HG03342 (cell line): ENCODE measurements around the gene ADARB2.

Experiments used
- ATAC-seq: cut with Tn5 transposase; IDR thresholded peaks from one replicate; pipeline ENCODE4 v1.9.1; 2021; ENCODE audit warnings: mild to moderate bottlenecking, moderate library complexity; ENCODE audit not compliant: unreplicated experiment

The ADARB2 gene

DNA sequence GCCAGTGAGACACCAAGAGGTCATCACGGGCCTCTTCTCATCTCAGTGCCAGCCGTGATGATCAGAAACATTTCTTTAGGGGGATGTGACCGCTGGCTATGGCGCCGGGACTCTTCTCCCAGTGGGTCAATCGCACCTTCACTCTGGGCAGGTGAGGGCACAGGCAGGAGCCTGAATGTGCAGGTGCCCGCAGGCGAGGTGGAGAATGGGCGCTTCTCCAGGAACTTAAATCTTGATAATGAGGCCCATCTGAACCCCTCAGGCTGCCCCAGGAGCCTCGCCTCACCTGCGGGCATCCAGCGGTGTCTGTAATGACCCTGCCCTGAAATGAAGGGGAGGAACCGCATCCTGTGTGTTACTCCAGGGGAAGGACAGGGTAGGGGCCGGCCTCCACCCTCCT lies 204.7 kb downstream of the ADARB2 start:
- no peak for ATAC-seq

GRCh38 chr10:1531883-1532597 lies 205.3 kb downstream of the ADARB2 start:
- no peak for ATAC-seq

GRCh38 chr10:1530871-1531517 lies 206.3 kb downstream of the ADARB2 start:
- no peak for ATAC-seq

DNA sequence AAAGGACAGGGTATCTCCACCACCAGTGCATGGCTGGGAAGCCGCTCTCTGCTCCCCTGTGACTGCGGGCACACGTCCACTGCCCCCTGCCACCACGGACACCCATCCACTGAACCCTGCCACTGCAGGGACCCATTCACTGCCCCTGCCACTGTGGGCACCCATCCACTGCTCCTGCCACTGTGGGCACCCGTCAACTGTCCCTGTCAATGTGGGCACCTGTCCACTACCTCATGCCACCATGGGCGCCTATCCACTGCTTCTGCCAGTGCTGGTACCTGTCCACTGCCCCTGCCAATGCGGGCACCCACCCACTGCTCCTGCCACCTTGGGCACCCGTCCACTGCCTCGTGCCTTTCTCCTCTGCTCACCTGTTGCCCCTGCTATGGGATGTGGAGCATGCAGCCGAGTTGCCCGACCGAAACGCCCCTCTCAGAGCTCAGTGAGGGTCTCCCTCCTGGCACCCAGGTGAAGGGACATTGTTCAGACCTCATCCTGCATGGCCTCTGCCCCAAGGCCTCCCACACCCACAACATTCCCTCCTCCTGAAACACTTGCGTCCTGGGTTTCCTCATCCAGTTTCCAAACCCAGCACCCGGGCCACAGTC lies 207.4 kb downstream of the ADARB2 start:
- no peak for ATAC-seq

DNA sequence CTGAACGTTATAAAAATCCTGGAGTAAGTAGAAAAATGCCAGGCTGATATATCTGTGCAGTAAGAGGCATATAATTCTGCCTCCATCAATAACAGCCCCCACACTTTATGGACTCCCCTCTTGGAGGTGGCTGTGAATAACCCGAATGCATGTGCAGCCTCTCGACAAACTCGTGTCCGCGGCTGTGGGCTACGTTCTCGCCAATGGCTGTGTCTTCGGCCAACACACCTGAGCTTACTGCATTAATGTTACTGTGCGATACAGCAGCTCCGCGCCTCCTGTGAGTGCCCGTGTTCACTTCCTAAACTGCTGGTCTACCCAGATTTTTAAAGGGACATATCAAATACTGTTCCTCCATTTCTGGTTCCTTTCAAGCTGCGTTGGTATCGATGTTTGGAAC lies 209.4 kb downstream of the ADARB2 start:
- ATAC-seq: no peak

DNA sequence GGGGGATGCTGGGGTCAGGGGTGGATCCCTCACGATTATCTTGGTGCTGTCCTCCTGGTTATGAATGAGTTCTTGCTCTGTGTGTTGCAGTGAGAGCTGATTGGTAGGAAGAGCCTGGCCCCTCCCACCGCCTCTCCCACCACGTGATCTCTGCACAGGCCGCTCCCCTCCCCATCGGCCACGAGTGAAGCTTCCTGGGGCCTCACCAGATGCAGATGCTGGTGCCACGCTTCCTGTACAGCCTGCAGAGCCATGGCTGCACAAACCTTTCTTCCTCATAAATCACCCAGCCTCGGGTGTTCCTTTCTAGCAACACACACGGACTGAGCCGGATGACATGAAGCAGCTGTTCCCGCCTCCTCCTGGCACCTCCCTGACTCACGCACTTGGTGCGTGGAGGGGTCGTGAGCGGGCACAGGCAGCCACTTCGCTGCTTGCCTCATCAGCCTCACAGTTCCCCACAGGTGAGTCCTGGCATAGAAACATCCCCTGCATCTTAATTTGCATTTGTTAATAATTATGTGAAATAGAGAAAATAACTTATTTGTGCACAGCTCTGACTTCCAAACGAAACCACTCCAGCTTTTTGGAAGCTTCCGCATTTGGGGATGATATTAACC lies 210.8 kb downstream of the ADARB2 start:
- no peak for ATAC-seq

- ATAC-seq: no peak
Observed at GRCh38 chr10:1525354-1526162, 211.8 kb downstream of the ADARB2 start.

GRCh38 chr10:1524540-1524939 lies 212.8 kb downstream of the ADARB2 start:
- ATAC-seq: no peak

DNA sequence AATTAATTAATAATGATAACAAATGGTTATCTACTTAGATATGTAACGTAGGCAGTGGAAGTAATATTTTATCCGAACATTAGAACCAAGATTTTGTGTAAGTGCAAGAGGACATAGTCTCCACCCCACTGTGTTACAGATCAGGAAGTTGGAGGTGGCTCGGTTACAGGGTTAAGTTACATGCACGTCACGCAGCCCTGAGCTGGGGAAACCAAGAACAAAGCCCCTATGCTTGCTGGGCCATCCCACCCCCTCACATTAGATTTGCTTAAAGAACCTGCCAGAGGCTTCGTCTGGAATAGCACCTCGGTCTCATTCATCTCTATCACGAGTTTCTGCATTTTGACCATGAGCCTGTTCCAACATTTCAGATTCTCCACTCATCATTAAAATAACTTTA lies 214.1 kb downstream of the ADARB2 start:
- ATAC-seq: no peak

- no peak for ATAC-seq
Observed at GRCh38 chr10:1522237-1522636, 215.1 kb downstream of the ADARB2 start.

GRCh38 chr10:1521741-1522140 lies 215.6 kb downstream of the ADARB2 start:
- ATAC-seq: no peak

DNA sequence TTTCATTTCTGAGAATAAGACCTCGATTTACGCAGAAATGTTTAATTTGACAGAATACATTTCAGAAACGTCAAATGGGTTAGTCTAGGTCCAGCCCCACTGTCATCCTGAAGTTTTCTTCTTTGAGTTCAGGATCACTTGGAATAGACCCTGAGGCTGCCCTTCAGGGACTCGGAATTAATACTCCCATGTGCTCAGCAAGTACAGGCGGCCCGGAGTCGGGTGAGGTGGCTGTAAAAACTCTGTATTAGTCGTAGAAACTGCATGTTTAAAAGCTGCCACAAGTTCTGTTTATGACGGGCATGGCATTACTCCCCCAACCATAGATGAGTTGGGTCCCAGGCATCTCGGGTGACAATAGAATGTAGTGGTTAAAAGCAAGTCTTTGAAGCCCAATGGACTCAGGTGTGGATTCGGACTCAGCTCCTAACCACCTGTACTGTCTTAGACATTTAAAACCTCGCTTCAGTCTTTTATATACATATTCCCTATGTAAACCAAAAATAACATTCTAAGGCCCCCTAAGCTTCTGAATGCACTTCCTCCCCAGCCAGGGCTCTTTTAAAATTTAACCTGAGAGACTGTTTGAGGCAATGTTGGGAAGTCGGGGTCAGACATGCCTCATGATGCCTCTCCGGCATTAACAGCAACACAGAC lies 216.3 kb downstream of the ADARB2 start:
- ATAC-seq: no peak

- no peak for ATAC-seq
Observed at GRCh38 chr10:1519391-1519790, 217.9 kb downstream of the ADARB2 start.

DNA sequence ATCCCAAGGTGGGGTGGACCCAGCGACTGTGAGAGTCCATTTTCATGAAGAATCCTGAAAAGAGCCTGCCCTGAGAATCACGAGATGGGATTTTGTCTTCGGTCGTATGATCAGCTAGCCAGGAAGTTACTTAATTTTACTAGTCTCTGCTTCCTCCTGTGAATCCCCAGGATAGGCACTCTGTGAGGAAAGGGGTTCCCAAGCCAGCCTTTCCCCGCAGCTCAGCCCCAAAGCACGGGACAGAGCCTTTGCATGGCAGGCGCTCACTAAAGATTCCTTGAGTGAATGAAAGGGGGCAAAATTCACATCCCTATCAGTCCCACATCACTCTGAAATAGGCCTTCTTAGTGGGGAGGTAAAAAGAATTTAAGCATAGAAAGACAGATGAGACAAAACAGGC lies 219.6 kb downstream of the ADARB2 start:
- ATAC-seq: no peak

DNA sequence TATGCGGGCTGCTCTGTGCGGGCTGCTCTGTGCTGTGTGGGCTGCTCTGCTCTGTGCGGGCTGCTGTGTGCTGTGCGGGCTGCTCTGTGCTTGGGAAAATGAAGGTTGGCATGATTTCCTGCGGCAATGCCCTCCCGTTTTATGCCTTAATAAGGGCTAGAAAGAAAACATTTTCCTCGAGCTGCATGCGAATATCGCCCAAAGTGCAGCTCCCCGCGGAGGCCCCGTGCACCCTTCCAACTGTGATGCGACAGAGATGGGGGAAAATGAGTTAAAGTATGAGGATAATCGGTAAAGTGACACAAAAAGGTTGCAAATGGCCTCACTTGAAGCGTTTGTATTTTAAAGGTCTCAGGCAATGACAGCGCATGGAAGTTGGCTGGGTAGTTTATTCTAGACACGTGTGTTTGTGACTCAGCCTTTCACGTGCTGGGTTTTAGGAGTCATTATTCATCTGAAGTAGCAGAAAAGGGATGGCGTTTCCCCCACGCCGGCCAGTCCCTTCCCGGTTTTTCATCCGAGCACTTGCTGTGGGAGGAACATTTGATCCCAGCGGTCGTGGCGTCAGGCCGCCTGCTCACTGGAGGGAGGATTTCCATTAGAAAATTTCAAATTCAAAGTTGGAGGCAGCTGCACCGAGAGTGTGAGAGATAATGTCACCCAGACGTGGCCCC lies 220.7 kb downstream of the ADARB2 start:
- ATAC-seq: no peak

- no peak for ATAC-seq
Observed at GRCh38 chr10:1515780-1516491, 221.4 kb downstream of the ADARB2 start.

DNA sequence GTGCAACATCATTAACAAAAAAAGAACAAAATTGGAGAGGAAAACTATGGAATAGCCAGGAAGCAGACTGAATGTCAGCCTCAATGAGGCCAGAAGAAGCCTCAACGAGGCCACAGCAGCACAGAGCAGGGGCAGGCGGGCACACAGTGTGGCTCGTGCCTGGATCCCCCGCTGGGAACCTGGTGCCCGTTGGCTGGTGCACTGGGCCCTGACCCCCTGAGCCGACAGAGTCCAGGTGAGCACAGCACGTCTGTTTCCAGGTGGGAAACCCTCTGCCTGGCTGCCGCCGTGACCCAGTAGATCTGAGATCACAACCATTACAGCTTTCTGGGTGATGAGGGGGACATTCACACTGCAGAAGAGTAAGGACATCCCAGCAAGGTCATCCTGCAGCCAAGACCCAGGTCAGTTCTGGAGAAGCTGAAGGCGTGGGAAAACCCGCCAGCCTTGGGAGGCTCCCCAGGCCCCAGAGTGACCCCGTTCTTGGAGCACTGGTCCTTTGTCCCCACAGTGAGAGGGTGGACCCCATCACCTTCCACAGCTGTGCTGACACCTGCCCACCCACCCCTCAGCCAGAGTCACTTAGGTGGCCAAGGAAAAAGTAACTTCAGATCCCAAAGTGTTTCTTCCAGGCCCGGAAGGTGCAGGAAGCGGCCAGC lies 222.1 kb downstream of the ADARB2 start:
- no peak for ATAC-seq

DNA sequence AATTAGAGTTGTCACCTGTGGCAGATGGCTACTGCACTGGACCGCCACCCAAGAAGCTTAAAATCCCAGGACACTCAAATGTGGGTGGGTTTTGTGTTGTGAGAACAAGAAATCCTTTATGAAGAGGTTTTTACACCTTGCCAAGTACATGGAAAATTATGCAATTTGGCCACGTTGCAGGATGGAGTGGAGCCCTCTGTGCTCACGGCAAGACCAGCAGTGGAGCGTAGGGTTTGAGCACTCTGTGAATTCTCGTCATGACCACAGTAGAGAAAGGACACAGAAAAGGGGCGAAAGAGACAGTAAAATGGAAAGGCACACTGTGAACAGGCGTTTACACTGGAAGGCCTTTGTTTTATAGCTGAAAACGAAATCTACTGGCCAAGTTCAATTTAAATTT lies 222.6 kb downstream of the ADARB2 start:
- ATAC-seq: no peak

DNA sequence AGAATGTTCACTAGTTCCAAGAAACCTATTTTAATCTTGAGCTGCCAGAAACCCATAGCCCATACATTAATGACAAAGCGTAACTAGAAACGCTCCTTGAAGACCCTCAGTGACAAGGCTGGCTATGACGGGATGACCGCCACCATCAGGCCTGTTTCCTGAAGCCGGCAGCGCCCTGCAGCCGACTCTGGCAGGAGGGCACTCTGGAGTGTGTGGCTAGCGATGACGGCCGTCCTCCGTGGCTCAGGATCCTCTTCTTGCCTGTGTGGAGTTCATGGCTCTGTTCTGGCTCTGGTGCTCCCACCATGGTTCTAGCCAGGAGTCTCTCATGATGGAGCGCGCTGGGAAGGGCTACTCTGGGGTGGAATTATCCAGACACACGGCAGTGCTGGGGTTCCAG lies 224.1 kb downstream of the ADARB2 start:
- ATAC-seq: no peak
